Urothelium cell line (cell line): ENCODE measurements around the gene PPP2R3C.
A peak's percentile ranks its signal among the peaks of the same experiment; 100 is the strongest.
"Not testable (repeated sequence)": the region's sequence is repeated elsewhere in the genome, so short reads cannot be mapped to it uniquely, and the experiment has no call there.

Experiments used
- DNase-seq: peaks from one replicate; pipeline ENCODE4 v3.0.0; 2011; ENCODE audit warnings: low spot score, mixed read lengths
- FAIRE-seq: peaks from 2 replicates; lab custom pipeline; 2011; peaks lifted over from hg19 to GRCh38; lab: Jason Lieb, UNC

Gene PPP2R3C

DNA sequence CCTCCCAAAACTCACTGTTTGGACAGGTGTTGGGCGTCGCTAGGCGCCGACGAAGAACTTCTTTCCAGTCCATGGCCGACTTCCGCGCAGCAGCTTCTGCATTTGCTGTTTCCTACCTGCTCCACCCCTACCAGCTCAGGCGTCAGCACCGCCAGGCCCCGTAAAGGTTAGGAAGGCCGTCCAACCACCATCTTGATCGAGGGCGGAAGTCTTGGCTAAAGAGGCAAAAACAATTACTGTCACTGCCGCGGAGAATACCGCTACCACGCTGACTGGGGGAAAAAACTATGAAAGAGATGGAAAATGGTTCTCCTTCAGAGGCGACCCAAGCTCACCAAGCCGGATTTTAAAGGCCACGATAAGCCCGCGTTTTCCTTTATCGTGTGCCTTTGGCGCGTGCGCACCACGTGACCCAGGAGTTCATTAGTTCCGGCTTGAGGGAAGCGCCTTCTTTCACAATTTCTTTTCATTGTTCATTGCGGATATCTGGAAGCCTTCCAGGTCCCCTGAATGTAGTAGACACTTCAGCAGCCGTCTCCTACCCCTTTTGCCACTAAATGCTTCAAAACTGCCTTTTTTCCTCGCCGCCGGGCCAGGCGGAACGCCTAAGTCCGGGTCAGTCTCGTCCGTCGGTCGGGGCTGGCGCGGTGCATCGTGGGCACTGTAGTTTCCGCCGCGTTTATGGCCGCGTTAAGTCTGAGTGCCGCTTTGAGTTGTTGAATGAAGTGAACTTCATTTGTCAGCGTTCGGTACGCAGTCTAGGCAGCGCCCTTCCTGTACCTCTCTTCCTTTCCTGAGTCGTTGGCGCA is at the start of gene PPP2R3C, which contains the start of gene PRORP:
TSS of gene PPP2R3C (minus strand) at position 104 of the 809 bp plus-strand sequence. CDS start at position 73, 31 bp downstream.
TSS of gene PRORP (plus strand) at position 666 of the 809 bp plus-strand sequence. CDS start 694 bp downstream, outside the sequence.
- FAIRE-seq (peak; percentile 87), DNase-seq (peak; percentile 95)

DNA sequence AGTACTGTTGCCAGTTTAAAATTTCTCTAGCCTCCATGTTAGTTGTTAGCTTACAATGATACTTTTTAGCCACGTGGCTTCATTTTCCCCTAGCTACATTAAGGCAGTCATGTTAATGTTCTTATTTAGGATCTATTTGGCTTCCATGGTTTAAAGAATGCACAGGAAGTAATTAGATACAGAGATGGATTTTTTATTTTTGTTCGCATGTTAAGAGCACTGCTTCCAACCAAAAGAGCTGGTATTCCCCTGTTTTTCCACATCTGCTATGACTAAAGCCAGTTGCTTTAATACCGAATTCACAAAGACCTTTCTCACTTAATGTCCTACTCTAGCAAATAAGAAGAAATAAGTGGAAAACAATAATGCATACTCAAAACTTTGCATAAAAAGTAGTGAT is 45.7 kb upstream of the PPP2R3C start:
- no peak for DNase-seq
- FAIRE-seq, result no peak

DNA sequence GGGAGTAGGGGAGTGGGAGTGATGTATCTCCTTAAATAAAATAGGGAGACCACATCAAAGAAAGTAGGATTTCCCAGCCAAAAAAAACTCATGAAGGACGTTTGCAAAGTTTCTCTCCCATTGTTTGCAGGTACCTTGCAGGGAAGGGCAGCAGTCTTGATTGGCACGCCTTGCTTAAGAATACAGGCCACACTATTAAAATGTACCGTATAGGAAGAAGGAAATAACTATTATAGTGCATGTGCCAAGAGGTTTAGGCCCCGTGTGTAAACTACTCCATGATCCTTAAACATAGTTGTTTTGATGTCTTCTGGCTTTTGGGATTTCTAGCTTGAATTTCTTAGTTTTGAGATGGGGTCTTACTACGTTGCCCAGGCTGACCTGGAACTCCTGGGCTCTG is 43.1 kb upstream of the PPP2R3C start:
- no peak for FAIRE-seq
- DNase-seq, result no peak

DNA sequence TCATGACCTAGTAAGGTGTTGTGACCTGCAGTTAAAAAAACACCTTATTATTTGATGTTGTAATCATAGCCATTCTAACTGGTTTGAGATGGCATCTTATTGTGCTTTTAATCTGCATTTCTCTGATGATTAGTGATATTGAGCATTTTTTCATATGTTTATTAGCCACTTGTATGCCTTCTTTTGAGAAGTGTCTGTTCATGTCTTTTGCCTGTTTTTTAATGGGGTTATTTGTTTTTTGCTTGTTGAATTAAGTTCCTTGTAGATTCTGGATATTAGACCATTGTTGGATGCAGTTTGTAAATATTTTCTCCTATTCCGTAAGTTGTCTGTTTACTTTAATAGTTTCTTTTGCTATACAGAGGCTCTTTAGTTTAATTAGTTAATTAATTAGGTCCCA is 41.6 kb upstream of the PPP2R3C start:
- FAIRE-seq (no peak), DNase-seq (no peak)

DNA sequence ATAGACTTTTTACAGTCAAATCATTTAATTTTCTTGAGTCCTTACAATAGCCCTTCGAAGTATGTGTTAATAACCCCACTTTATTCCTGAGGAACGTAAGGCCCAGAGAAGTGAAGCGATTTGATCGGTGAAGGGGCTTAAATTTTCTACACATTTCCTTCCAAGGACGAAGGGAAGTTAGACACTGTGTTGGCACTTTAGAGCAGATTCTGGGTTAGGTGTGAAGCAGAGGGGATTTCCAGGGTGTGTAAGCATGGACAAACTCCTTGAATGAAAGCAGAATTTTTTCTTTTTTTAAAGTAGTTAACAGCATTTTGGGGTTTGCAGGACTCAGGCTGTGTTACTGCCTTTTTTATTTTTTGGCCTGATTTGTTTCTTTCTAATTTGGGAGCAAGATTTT is 39.4 kb upstream of the PPP2R3C start:
- FAIRE-seq (no peak), DNase-seq (no peak)

DNA sequence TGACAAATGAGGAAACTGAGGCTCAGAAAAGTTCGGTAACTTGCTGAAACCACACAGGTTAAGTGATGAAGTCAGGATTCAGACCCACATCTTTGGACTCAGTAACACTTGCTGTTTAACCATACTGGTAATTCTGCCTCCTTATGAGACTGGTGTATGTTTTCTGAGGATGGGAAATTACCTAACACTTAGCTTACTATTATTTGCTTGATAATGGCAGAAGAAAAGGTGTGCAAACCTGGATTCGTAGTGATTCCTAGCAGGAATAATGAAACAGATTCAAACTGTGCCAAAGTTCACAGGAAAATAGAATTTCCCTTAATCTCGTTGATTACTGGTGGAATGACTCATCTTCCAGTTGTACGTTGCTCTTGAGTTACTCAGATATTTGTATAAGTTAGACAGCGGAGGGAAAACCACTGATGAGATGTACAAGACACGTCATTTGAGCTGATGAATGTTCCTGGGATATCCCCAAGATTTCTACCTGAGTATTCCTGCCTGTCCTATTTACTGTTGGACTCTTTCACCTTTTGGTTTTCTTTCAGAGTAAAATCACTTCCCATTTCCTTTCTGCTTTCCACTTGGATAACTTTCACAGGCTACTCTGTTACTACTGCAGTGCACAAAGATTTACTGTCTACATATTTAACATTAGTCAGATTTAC is 38.1 kb upstream of the PPP2R3C start:
- peak; percentile 70 for DNase-seq
- peak; percentile 44 for FAIRE-seq

DNA sequence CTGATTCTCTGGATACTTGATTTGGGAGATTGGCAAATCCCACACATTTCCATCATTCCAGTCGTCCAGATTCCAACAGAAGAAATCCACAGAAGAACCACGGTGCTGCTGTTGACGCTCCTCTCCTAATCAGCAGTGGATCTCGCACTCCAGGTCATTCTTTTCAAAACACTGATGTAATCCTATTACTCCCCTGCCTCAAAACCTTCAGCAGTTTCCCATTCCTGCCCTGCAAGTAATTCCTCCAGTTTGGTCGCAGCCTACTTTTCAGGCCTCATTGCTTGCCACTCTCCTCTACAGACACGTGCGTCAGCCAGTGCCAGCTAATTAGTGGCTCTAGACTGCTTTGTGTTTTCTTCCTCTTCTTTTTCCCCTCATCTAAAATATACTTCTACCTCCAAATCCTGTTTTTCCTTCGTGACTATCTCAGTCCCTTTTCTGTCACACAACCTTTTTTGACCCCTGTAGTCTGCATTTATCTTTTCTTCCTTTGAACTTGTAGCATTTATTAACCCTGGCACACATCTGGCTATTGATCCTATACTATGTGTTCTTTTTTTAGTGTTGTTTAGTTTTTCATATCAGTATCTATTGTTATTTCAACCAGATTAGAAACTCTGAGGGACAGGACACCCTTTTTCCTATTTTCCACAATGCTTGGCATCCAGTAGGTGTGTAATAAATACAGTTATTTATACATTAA is 37.3 kb upstream of the PPP2R3C start:
- DNase-seq, result no peak
- no peak for FAIRE-seq

DNA sequence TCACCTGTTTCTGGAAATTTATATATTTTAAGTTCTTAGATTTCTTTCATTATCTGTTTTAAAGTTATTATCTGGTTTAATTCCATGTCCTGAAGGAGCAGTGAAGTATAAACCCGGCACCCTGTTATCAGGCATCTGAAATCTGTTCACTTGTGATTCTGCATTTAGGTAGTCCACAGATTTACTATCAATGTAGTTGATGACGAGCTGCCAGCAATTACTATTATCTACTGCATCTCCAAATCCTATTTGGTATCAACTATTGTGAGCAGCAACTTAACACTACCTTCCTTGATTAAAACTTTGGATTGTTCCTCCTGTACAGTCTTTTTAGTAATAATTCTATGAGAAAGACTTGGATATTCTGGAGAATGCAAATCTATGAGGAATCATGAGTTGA is 36.7 kb upstream of the PPP2R3C start:
- no peak for FAIRE-seq
- no peak for DNase-seq

DNA sequence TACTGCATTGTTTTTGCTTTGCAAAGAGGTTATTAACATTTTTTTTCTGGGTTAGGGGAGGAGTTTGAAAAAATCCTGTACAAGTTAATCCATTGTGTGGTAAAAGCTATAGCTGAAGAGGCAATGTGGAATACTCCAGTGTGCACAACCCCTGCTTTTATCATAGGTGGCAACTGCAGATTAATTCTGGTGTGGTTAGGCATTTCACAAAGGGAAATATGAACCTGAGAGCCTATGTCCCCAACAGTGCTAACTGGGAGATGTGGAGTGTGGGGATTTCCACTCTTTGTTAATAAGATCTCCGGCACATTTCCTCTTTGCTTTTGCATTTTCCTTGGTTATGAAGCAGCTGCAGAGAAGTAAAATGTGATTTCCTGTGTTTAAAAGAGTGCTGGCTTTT is 34.2 kb upstream of the PPP2R3C start:
- FAIRE-seq (no peak), DNase-seq (no peak)

DNA sequence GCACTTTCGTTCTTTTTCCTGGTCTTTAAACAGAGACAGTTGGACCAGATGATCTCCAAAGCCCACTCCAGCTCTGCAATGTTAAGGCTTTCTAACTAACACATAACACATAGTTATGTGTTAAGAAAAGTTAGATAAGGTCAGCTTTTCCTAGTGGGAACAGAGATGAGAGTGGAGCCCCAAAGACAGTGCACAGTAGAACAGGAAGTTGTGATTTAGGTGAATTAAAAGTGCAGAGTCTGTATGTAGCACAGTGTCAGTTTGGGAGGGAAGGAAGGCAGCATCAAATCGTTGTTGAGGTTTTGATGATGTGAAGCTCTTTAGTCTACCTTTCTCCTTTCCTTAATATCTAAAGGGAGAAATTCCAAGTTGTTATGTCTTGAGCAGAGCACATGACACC is 32.2 kb upstream of the PPP2R3C start:
- DNase-seq, result no peak
- no peak for FAIRE-seq

DNA sequence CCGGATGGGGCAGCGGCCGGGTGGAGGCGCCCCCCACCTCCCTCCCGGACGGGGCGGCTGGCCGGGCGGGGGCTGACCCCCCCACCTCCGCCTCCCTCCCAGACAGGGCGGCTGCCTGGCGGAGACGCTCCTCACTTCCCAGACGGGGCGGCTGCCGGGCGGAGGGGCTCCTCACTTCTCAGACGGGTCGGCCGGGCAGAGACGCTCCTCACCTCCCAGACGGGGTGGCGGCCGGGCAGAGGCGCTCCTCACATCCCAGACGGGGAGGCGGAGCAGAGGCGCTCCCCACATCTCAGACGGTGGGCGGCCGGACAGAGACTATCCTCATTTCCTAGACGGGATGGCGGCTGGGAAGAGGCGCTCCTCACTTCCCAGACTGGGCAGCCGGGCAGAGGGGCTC is 30.7 kb upstream of the PPP2R3C start:
- not testable (repeated sequence) for FAIRE-seq, DNase-seq

DNA sequence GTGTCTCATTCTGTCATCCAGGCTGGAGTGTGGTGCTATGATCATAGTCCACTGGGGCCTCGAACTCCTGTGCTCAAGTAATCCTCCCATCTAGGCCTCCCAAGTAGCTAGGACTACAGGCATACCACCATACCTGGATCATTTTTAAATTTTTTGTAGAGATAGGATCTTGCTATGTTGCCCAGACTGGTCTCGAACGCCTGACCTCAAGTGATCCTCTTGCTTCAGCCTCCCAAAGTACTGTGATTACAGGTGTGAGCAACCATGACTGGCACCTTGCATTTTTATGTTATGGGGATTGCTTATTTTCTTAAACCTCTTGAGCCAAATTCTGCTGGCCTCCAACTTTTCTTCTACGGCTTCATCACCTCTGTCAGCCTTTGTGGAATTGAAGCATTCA is 27.4 kb upstream of the PPP2R3C start:
- no peak for DNase-seq
- no peak for FAIRE-seq

DNA sequence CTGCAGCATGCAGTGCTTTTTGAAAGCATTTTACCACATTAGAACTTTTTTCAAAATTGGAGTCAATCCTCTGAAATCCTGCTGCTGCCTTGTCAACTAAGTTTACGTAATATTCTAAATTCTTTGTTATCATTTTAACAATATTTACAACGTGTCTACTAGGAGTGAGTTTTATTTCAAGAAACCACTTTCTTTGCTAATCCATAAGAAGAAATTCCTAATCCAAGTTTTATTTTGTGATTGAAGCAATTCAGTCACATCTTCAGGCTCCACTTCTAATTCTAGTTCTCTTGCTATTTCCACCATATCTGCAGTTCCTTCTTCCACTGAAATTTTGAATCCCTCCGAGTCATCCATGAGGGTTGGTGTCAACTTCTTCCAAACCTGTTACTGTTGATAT is 25.9 kb upstream of the PPP2R3C start:
- FAIRE-seq (no peak), DNase-seq (no peak)

DNA sequence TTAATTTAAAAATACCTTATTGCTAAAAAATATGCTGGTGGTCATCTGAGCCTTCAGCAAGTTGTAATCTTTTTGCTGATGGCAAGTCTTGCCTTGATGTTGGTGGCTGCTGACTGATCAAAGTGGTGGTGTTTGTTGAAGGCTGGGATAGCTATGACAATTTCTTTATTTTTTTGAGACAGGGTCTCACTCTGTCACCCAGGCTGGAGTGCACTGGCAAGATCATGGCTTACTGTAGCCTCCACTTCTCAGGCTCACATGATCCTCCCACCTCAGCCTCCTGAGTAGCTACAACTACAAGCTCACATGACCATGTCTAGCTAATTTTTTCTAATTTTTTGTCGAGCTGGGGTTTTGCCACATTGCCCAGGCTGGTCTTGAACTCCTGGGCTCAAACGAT is 25.4 kb upstream of the PPP2R3C start:
- DNase-seq (no peak), FAIRE-seq (no peak)

DNA sequence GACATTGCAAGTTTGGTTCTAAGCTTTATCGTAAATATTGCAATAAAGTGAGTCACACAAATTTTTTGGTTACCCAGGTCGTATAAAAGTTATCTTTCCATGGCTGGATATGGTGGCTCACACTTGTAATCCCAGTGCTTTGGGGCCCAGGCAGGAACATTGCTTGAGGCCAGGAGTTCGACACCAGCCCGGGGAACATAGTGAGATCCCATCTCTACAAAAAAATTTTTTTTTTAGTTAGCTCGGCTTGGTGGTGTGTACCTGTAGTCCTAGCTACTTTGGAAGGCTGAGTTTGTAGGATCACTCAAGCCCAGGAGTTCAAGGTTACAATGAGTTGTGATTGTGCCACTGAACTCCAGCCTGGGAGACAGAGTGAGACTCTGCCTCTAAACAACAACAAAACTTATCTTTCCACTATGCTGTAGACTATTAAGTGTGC is 24.9 kb upstream of the PPP2R3C start:
- DNase-seq (no peak), FAIRE-seq (no peak)

DNA sequence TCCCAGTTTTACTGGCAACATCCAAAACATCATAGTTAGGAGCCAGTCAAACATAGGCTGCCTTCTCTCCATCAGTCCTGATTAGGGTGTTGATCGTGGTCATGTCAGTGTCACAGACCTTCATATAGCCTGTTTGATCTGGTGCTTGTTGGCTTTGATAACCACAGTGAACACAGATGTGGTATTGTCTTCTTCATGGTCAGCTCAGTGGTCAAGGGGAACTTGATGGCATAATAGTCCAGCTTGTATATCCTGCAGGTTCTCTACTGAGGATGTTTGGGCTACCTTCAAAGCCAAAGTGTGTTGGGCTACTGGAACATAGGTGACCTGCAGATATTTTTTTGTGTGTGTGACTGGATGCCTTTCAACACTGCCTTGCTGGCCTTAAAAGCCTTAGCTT is 22.2 kb upstream of the PPP2R3C start:
- no peak for FAIRE-seq

DNA sequence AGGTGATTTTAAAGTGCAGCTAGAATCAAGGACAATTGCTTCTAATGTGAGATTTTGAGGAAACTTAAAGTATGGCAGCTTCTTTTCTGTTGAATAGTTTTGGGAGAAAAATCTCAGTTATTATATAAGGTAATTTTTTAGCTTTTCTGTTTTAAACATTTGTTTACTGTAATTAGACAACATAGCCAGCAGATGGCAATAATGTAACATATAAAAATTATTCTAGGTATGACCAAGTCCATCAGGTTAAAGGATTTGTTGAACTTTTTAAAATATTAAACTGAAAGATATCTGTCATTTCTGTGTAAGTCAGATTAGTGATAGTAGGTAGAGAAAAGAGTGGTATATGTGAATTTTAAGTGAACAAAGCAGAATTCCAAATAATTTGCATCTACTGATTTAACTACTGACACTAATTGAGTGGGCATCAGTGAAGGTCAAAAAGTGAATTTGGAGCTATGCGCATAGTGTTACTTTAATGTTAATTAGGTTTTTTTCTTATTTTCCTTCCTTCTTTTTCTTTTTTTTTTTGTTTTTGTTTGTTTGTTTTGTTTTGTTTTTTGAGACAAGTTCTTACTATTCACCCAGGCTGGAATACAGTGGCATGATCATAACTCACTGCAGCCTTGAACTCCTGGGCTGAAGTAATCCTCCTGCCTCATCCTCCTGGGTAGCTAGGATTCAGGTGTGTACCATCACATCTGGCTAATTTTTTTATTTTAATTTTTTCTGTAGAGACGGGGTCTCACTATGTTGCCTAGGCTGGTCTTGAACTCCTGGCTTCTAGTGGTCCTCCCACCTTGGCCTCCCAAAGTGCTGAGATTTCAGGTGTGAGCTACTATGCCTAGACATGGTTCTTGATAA is 19.2 kb upstream of the PPP2R3C start:
- DNase-seq (peak; percentile 16), FAIRE-seq (no peak)

More for the DNA sequence above, 22.2 kb upstream of the PPP2R3C start:
- DNase-seq, result no peak

DNA sequence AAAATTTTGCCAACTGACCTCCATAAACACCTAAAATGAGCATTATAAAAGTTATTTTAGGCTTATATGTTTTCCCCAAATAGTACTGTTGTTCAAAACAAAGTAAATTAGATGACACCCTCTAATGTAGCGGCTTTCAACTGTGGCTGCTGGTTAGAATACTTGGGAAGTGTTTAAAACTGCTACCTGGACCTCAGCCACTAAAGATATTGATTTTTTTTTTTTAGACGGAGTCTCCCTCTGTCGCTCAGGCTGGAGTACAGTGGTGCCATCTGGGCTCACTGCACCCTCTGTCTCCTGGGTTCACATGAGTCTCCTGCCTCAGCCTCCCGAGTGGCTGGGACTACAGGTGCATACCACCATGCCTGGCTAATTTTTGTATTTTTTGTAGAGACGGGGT is 16.8 kb upstream of the PPP2R3C start:
- DNase-seq (no peak), FAIRE-seq (no peak)

DNA sequence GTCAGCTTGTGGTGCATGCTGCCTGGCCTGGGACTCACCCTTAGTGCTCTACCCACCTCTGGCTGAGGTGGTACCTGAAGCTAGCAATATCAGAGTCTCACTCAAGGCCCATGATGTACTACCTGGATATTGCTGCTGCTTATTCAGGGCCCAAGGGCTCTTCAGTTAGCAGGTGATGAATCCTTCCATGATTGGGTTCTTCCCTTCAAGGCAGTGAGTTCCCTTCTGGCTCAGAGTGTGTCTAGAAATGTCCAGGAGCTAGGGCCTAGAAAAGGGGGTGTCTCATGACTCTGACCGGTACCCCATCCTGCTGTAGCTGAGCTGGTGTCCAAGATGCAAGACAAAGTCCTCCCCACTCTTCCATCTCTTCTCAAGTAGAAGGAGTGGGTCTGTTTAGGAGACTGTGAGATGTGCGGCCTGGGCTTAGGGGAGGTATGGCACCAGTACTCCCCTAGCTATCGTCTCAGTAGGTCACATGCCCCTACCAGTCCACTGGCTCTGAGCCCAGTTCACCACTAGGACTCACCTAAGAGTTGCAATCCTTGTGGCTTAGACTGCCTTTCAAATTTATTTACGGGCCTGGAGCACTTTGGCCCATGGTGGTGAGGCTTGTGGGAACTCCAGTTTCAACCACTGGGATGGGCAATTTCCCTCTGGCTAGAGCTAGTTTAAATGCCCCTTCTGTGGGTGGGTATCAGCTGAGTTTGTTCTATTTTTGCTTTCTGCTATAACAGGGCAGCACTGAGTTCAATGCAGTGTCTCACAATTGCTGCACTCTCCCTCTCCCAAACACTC is 12.7 kb upstream of the PPP2R3C start:
- FAIRE-seq (no peak), DNase-seq (no peak)
